SK-N-SH treated with all-trans-retinoic acid at 6 μM for 48 hours (cell line): ENCODE data around the gene E2F7.
"Not testable (repeated sequence)": the region's sequence is repeated elsewhere in the genome, so short reads cannot be mapped to it uniquely, and the experiment has no call there.

Experiments used
- ATAC-seq: fragments of 200-7000 bp; cut with Tn5 transposase; 3 replicates; pipeline ENCODE4 v1.9.1; 2020; ENCODE audit warnings: mild to moderate bottlenecking, moderate library complexity
- ARNTL ChIP-seq: fragments of 450-650 bp; formaldehyde crosslinking; IDR thresholded peaks from 2 replicates; pipeline ENCODE4 v1.5.0; 2020; ENCODE audit warnings: low read depth, mild to moderate bottlenecking, moderate library complexity, borderline replicate concordance
- BACH2 ChIP-seq: fragments of 250-450 bp; sonication (Bioruptor Pico); IDR thresholded peaks from 2 replicates; pipeline ENCODE4 v1.9.0; 2021; ENCODE audit warnings: mild to moderate bottlenecking, borderline replicate concordance
- CSDC2 ChIP-seq: fragments of 250-450 bp; sonication (Bioruptor Pico); IDR thresholded peaks from 2 replicates; pipeline ENCODE4 v1.5.0; 2020; ENCODE audit warnings: mild to moderate bottlenecking, moderate library complexity
- ESRRG ChIP-seq: fragments of 250-450 bp; sonication (Bioruptor Pico); IDR thresholded peaks from 2 replicates; pipeline ENCODE4 v1.6.1; 2021; ENCODE audit warnings: mild to moderate bottlenecking
- ISL1 ChIP-seq: fragments of 250-450 bp; sonication (Bioruptor Pico); IDR thresholded peaks from 2 replicates; pipeline ENCODE4 v2.1.2; 2022; ENCODE audit warnings: mild to moderate bottlenecking, moderate library complexity
- OSR1 ChIP-seq: fragments of 250-450 bp; sonication (Bioruptor Pico); IDR thresholded peaks from 2 replicates; pipeline ENCODE4 v1.8.0; 2022; ENCODE audit warnings: moderate library complexity, mild to moderate bottlenecking, inconsistent platforms
- RARB ChIP-seq: fragments of 250-450 bp; sonication (Bioruptor Pico); IDR thresholded peaks from 2 replicates; pipeline ENCODE4 v1.8.0; 2021; ENCODE audit warnings: mild to moderate bottlenecking, moderate library complexity
- TCF4 ChIP-seq: fragments of 250-450 bp; sonication (Bioruptor Pico); IDR thresholded peaks from 2 replicates; pipeline ENCODE4 v1.8.0; 2021; ENCODE audit warnings: mild to moderate bottlenecking, moderate library complexity, borderline replicate concordance
- ZC3H10 ChIP-seq: fragments of 250-450 bp; sonication (Bioruptor Pico); IDR thresholded peaks from 2 replicates; pipeline ENCODE4 v1.5.1; 2021; ENCODE audit warnings: mild to moderate bottlenecking, moderate library complexity
- ZFP3 ChIP-seq: fragments of 250-450 bp; sonication (Bioruptor Pico); IDR thresholded peaks from 2 replicates; pipeline ENCODE4 v1.5.0; 2020; ENCODE audit warnings: mild to moderate bottlenecking, moderate library complexity
- ZFP30 ChIP-seq: fragments of 450-650 bp; formaldehyde crosslinking; IDR thresholded peaks from 2 replicates; pipeline ENCODE4 v1.5.0; 2022; ENCODE audit warnings: mild to moderate bottlenecking, moderate library complexity
- ZNF70 ChIP-seq: fragments of 450-650 bp; formaldehyde crosslinking; IDR thresholded peaks from 2 replicates; pipeline ENCODE4 v1.5.0; 2020; ENCODE audit warnings: mild to moderate bottlenecking, moderate library complexity
- TF ChIP-seq, protein P1 (sequence below): fragments of 250-450 bp; sonication (Bioruptor Pico); IDR thresholded peaks from 2 replicates; pipeline ENCODE4 v1.8.0; 2020; ENCODE audit warnings: mild to moderate bottlenecking, moderate library complexity, borderline replicate concordance
- TF ChIP-seq, protein P2 (sequence below): fragments of 250-450 bp; sonication (Bioruptor Pico); IDR thresholded peaks from 2 replicates; pipeline ENCODE4 v1.5.1; 2020; ENCODE audit warnings: low read depth, mild to moderate bottlenecking, moderate library complexity
- TF ChIP-seq, protein P3 (sequence below): fragments of 250-450 bp; sonication (Bioruptor Pico); IDR thresholded peaks from 2 replicates; pipeline ENCODE4 v1.5.0; 2020; ENCODE audit warnings: mild to moderate bottlenecking, moderate library complexity
- TF ChIP-seq, protein P4 (sequence below): fragments of 250-450 bp; sonication (Bioruptor Pico); IDR thresholded peaks from 2 replicates; pipeline ENCODE4 v1.8.0; 2021; ENCODE audit warnings: low read depth, mild to moderate bottlenecking, moderate library complexity, borderline replicate concordance
- TF ChIP-seq, protein P5 (sequence below): fragments of 250-450 bp; sonication (Bioruptor Pico); IDR thresholded peaks from 2 replicates; pipeline ENCODE4 v1.5.1; 2021; ENCODE audit warnings: mild to moderate bottlenecking, moderate library complexity

Gene E2F7

DNA sequence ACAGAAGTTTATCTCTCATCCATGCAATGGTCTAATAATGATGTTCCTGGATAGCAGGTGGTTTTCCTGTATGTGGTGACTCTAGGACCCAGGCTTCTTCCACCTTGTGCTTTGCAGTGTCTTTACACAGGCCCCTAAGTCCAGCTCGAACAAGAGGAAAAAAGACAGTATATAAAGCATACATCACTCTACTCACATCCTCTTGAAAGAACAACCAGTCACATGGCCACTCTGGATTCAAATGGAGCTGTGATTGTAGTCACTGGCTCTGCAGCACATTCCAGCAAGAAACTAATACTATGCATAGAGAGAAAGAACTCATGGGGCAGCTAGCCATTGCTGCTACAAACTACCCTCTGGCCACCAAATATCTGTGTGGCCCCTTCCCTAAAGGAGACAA is 11.5 kb upstream of the E2F7 start:
- TF ChIP-seq ARNTL (CRISPR knock-in tag) (no peak), ZFP3 (CRISPR knock-in tag) (no peak), ZFP30 (no peak), CSDC2 (CRISPR knock-in tag) (no peak)
- TF ChIP-seq, protein P1, sequence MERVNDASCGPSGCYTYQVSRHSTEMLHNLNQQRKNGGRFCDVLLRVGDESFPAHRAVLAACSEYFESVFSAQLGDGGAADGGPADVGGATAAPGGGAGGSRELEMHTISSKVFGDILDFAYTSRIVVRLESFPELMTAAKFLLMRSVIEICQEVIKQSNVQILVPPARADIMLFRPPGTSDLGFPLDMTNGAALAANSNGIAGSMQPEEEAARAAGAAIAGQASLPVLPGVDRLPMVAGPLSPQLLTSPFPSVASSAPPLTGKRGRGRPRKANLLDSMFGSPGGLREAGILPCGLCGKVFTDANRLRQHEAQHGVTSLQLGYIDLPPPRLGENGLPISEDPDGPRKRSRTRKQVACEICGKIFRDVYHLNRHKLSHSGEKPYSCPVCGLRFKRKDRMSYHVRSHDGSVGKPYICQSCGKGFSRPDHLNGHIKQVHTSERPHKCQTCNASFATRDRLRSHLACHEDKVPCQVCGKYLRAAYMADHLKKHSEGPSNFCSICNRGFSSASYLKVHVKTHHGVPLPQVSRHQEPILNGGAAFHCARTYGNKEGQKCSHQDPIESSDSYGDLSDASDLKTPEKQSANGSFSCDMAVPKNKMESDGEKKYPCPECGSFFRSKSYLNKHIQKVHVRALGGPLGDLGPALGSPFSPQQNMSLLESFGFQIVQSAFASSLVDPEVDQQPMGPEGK (CRISPR knock-in tag), result no peak
- TF ChIP-seq, protein P2, sequence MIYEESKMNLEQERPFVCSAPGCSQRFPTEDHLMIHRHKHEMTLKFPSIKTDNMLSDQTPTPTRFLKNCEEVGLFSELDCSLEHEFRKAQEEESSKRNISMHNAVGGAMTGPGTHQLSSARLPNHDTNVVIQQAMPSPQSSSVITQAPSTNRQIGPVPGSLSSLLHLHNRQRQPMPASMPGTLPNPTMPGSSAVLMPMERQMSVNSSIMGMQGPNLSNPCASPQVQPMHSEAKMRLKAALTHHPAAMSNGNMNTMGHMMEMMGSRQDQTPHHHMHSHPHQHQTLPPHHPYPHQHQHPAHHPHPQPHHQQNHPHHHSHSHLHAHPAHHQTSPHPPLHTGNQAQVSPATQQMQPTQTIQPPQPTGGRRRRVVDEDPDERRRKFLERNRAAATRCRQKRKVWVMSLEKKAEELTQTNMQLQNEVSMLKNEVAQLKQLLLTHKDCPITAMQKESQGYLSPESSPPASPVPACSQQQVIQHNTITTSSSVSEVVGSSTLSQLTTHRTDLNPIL (CRISPR knock-in tag), result no peak
- TF ChIP-seq, protein P3, sequence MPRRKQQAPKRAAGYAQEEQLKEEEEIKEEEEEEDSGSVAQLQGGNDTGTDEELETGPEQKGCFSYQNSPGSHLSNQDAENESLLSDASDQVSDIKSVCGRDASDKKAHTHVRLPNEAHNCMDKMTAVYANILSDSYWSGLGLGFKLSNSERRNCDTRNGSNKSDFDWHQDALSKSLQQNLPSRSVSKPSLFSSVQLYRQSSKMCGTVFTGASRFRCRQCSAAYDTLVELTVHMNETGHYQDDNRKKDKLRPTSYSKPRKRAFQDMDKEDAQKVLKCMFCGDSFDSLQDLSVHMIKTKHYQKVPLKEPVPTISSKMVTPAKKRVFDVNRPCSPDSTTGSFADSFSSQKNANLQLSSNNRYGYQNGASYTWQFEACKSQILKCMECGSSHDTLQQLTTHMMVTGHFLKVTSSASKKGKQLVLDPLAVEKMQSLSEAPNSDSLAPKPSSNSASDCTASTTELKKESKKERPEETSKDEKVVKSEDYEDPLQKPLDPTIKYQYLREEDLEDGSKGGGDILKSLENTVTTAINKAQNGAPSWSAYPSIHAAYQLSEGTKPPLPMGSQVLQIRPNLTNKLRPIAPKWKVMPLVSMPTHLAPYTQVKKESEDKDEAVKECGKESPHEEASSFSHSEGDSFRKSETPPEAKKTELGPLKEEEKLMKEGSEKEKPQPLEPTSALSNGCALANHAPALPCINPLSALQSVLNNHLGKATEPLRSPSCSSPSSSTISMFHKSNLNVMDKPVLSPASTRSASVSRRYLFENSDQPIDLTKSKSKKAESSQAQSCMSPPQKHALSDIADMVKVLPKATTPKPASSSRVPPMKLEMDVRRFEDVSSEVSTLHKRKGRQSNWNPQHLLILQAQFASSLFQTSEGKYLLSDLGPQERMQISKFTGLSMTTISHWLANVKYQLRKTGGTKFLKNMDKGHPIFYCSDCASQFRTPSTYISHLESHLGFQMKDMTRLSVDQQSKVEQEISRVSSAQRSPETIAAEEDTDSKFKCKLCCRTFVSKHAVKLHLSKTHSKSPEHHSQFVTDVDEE (CRISPR knock-in tag), result no peak

DNA sequence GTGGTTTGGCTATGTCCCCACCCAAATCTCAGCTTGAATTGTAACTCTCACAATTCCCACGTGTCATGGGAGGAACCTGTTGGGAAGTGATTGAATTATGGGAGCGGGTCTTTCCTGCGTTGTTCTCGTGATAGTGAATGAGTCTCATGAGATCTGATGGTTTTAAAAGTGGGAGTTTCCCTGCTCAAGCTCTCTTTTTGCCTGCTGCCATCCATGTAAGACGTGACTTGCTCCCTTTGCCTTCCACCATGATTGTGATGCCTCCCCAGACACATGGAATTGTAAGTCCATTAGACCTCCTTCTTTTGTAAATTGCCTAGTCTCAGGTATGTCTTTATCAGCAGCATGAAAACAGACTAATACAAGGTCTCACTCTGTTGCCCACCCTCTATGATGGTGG is 8.5 kb upstream of the E2F7 start:
- not testable (repeated sequence) for ATAC-seq

More for the DNA sequence above, 11.5 kb upstream of the E2F7 start:
- no peak for ATAC-seq

DNA sequence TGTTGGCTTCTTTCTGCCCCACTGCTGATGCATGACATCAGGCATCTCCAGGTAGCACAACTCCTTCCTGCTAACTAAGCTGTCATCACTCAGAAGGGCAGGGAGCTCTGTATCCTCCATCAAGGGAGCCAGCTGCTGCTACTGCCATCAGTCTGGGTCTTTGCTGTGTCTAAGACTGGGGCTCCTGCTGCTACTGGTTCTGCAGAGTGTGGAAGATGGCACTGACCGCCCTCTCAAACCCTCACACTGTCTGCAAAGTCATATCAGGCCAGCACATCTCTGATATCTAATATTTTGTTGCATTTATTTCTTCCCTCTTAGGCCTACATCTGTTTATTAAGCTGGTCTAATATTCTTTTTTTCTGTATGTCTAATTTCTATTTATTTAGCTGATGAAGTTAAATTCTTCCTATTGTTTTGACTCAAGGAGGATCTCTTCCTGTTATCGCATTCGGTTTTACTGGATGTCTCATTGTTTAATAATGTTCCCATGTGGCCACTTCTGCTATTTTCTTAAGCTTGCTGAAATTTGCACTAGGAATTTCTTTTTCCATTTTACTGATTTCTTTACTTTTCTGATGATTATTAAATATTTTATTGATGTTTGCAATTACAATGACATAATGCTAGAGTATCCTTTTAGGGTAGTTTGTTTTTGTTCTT is 7.6 kb upstream of the E2F7 start:
- no peak for ATAC-seq
- no peak for TF ChIP-seq ESRRG (CRISPR knock-in tag)
- TF ChIP-seq, protein P4, sequence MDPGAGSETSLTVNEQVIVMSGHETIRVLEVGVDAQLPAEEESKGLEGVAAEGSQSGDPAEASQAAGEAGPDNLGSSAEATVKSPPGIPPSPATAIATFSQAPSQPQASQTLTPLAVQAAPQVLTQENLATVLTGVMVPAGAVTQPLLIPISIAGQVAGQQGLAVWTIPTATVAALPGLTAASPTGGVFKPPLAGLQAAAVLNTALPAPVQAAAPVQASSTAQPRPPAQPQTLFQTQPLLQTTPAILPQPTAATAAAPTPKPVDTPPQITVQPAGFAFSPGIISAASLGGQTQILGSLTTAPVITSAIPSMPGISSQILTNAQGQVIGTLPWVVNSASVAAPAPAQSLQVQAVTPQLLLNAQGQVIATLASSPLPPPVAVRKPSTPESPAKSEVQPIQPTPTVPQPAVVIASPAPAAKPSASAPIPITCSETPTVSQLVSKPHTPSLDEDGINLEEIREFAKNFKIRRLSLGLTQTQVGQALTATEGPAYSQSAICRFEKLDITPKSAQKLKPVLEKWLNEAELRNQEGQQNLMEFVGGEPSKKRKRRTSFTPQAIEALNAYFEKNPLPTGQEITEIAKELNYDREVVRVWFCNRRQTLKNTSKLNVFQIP (CRISPR knock-in tag), result no peak
- no peak for TF ChIP-seq TCF4
- no peak for TF ChIP-seq ZFP30
- TF ChIP-seq ARNTL (CRISPR knock-in tag), result no peak
- TF ChIP-seq OSR1 (CRISPR knock-in tag), result no peak
- TF ChIP-seq CSDC2 (CRISPR knock-in tag), result no peak
- no peak for TF ChIP-seq BACH2

DNA sequence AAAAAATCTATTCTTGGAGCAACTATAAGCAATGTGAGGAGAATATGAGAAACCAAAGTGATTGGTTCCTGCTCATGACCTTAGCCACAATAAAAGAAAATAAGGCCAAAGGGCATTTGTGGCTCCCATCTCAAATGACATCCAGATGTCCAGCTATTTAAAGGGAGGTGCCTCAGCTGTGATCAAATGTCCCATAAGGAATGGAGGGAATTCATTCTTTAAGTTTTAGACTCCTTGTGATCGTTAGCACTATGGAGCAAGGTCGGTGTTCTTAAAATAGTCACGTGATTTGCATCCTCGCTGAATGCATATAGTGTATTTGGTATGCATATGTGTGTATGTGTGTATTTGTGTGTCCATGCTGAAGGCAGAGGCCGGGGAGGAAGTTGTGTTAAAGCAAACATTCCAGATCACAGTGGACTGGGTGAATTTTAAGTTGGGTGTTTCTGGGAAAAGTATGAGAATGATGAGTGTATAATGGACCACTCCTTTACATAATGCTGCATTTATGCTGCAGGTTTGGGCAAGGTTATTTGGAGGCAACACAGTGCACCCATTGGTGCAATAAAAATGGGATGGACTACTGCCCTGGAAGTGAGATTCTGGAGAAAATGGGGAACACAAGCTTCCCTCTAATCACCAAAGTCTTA is 5.6 kb upstream of the E2F7 start:
- no peak for TF ChIP-seq CSDC2 (CRISPR knock-in tag)
- no peak for TF ChIP-seq ZFP3 (CRISPR knock-in tag)
- TF ChIP-seq, protein P5, sequence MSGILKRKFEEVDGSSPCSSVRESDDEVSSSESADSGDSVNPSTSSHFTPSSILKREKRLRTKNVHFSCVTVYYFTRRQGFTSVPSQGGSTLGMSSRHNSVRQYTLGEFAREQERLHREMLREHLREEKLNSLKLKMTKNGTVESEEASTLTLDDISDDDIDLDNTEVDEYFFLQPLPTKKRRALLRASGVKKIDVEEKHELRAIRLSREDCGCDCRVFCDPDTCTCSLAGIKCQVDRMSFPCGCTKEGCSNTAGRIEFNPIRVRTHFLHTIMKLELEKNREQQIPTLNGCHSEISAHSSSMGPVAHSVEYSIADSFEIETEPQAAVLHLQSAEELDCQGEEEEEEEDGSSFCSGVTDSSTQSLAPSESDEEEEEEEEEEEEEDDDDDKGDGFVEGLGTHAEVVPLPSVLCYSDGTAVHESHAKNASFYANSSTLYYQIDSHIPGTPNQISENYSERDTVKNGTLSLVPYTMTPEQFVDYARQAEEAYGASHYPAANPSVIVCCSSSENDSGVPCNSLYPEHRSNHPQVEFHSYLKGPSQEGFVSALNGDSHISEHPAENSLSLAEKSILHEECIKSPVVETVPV (CRISPR knock-in tag), result no peak
- TF ChIP-seq ZNF70 (CRISPR knock-in tag), result no peak
- TF ChIP-seq RARB (CRISPR knock-in tag), result no peak
- TF ChIP-seq OSR1 (CRISPR knock-in tag), result no peak
- TF ChIP-seq ZFP30, result no peak
- TF ChIP-seq, protein P2 (CRISPR knock-in tag), result no peak
- TF ChIP-seq, protein P1 (CRISPR knock-in tag), result no peak
- TF ChIP-seq BACH2, result no peak
- TF ChIP-seq, protein P4 (CRISPR knock-in tag), result no peak
- no peak for TF ChIP-seq ESRRG (CRISPR knock-in tag)
- no peak for TF ChIP-seq ZC3H10
- TF ChIP-seq ISL1 (CRISPR knock-in tag), result no peak
- ATAC-seq, result no peak
